NCI-H1436 treated with DMSO at 0.1 percent for 48 hours (cell line): Measurements from ENCODE around the gene TIMM10B.
"Not testable (repeated sequence)": the region's sequence is repeated elsewhere in the genome, so short reads cannot be mapped to it uniquely, and the experiment has no call there.

Experiments
- DNase-seq: peaks from one replicate; lab custom pipeline; 2025; lab: John Stamatoyannopoulos, UW

TIMM10B gene

GRCh38 chr11:6505577-6506240 is 24.4 kb downstream of the TIMM10B start:
- DNase-seq, result no peak

- no peak for DNase-seq
Measured at GRCh38 chr11:6516865-6517264, 35.6 kb downstream of the TIMM10B start.

GRCh38 chr11:6520265-6520664 is 39.0 kb downstream of the TIMM10B start:
- no peak for DNase-seq

GRCh38 chr11:6521946-6522345 is 40.6 kb downstream of the TIMM10B start:
- DNase-seq, result not testable (repeated sequence)

- no peak for DNase-seq
Measured at GRCh38 chr11:6523253-6523652, 42.0 kb downstream of the TIMM10B start.

GRCh38 chr11:6526411-6527135 is 45.3 kb downstream of the TIMM10B start:
- DNase-seq, result no peak

GRCh38 chr11:6529266-6529665 is 48.0 kb downstream of the TIMM10B start:
- no peak for DNase-seq

- no peak for DNase-seq
Measured at GRCh38 chr11:6530848-6531247, 49.5 kb downstream of the TIMM10B start.

GRCh38 chr11:6531267-6531752 is 50.0 kb downstream of the TIMM10B start:
- DNase-seq, result peak; percentile 4
